M059J (cell line): ENCODE results near the gene ERFL. TPM values are rescaled to one million over a fixed set of nuclear protein-coding genes. Genes with fewer than 3 reads are reported as not detected.
"Not testable (repeated sequence)": the region's sequence is repeated elsewhere in the genome, so short reads cannot be mapped to it uniquely, and the experiment has no call there.

Experiments
- DNase-seq: peaks from one replicate; pipeline ENCODE4 v3.0.0-alpha.2; 2012; ENCODE audit warnings: low read depth
- total RNA-seq: library from RNA; depleted of rRNA; stranded (reverse); fragments of >200 nt; shearing (Covaris generic); gene quantifications from 2 replicates; pipeline ENCODE4 v1.2.3, GENCODE V29; 2014

The ERFL gene
- total RNA-seq, 1 experiment from 2014 or later: not detected

- DNase-seq: no peak
These were observed 13.4 kb upstream of the ERFL start for GRCh38 chr19:41941410-41942202.

- no peak for DNase-seq
These were observed 12.6 kb upstream of the ERFL start for GRCh38 chr19:41940731-41941409.

- DNase-seq: no peak
These were observed 11.8 kb upstream of the ERFL start for GRCh38 chr19:41939861-41940730.

- DNase-seq: not testable (repeated sequence)
These were observed 11.0 kb upstream of the ERFL start for GRCh38 chr19:41939209-41939608.

- DNase-seq: no peak
These were observed 9.5 kb upstream of the ERFL start for GRCh38 chr19:41937525-41938468.

- DNase-seq: no peak
These were observed 8.7 kb upstream of the ERFL start for GRCh38 chr19:41936961-41937360.

- DNase-seq: peak; percentile 39
These were observed 8.2 kb upstream of the ERFL start for GRCh38 chr19:41936416-41936850.

- no peak for DNase-seq
These were observed 7.6 kb upstream of the ERFL start for GRCh38 chr19:41935760-41936415.

GRCh38 chr19:41934849-41935374, 6.7 kb upstream of the ERFL start:
- peak; percentile 56 for DNase-seq

GRCh38 chr19:41933693-41934426, 5.6 kb upstream of the ERFL start:
- no peak for DNase-seq

- no peak for DNase-seq
These were observed 4.6 kb upstream of the ERFL start for GRCh38 chr19:41932720-41933332.

GRCh38 chr19:41932259-41932719, 4.0 kb upstream of the ERFL start:
- DNase-seq: no peak

GRCh38 chr19:41930926-41931592, 2.8 kb upstream of the ERFL start:
- DNase-seq: no peak

- DNase-seq: no peak
These were observed 2.1 kb upstream of the ERFL start for GRCh38 chr19:41930322-41930722.

GRCh38 chr19:41929536-41930071, 1.4 kb upstream of the ERFL start:
- no peak for DNase-seq

- no peak for DNase-seq
These were observed 696 bp upstream of the ERFL start for GRCh38 chr19:41928754-41929535.

- no peak for DNase-seq
These were observed 604 bp downstream of the ERFL start for GRCh38 chr19:41927497-41928192.
